ENCODE measurements around the gene PSORS1C2. TPM values are rescaled to one million over a fixed set of nuclear protein-coding genes. Genes with fewer than 3 reads are reported as not detected.

The PSORS1C2 gene
- total RNA-seq, 1 donor from 2014 or later: not detected

- H3K27ac ChIP-seq: no peak overlapping the region
- DNase-seq (ENCODE audit: extremely low spot score in 2 of 2): no peak
- TF ChIP-seq POLR2A (IDR thresholded peaks at IDR 0.05): no peak
- TF ChIP-seq POLR2AphosphoS5 (IDR thresholded peaks at IDR 0.05; ENCODE audit: insufficient read depth in 1 of 2, low read depth in 1 of 2): no peak
- TF ChIP-seq CTCF (IDR thresholded peaks at IDR 0.05): no peak
- no peaks in the 10 kb centered on the region for H3K27me3 ChIP-seq
- H3K4me1 ChIP-seq: peaks cover 8% of the 10 kb centered on the region
- no peak overlapping the region for H3K4me3 ChIP-seq
- intact Hi-C loops (cut with DNase I): no loop called here
- no peaks in the 10 kb centered on the region for H3K9me3 ChIP-seq
- H3K36me3 ChIP-seq: no peaks in the 10 kb centered on the region
Measured at GRCh38 chr6:31131595-31131994, 7.3 kb downstream of the PSORS1C2 start.

- no peaks in the 10 kb centered on the region for H3K36me3 ChIP-seq
- H3K4me3 ChIP-seq: no peak overlapping the region
- peaks cover 16% of the 10 kb centered on the region for H3K4me1 ChIP-seq
- H3K27ac ChIP-seq: no peak overlapping the region
- H3K9me3 ChIP-seq: no peaks in the 10 kb centered on the region
- no peak for DNase-seq (ENCODE audit: extremely low spot score in 2 of 2)
- intact Hi-C loops (cut with DNase I): no loop called here
- H3K27me3 ChIP-seq: no peaks in the 10 kb centered on the region
- TF ChIP-seq POLR2AphosphoS5 (IDR thresholded peaks at IDR 0.05; ENCODE audit: insufficient read depth in 1 of 2, low read depth in 1 of 2): no peak
Measured at GRCh38 chr6:31130751-31131150, 8.1 kb downstream of the PSORS1C2 start.

GRCh38 chr6:31129130-31129529, 9.7 kb downstream of the PSORS1C2 start:
- Histone ChIP-seq H3K4me1 (peaks cover 27% of the 10 kb centered on the region), H3K27me3 (no peaks in the 10 kb centered on the region), H3K9me3 (no peaks in the 10 kb centered on the region), H3K36me3 (no peaks in the 10 kb centered on the region), H3K27ac (no peak overlapping the region), H3K4me3 (no peak overlapping the region)
- TF ChIP-seq POLR2AphosphoS5 (IDR thresholded peaks at IDR 0.05; ENCODE audit: insufficient read depth in 1 of 2, low read depth in 1 of 2): no peak
- no peak for TF ChIP-seq POLR2A (IDR thresholded peaks at IDR 0.05)
- no peak for TF ChIP-seq CTCF (IDR thresholded peaks at IDR 0.05)
- no peak for DNase-seq (ENCODE audit: extremely low spot score in 2 of 2)
- intact Hi-C loops (cut with DNase I): no loop called here

GRCh38 chr6:31128093-31128676, 10.7 kb downstream of the PSORS1C2 start:
- Histone ChIP-seq H3K27ac (no peak overlapping the region), H3K27me3 (no peaks in the 10 kb centered on the region), H3K36me3 (no peaks in the 10 kb centered on the region), H3K4me1 (peaks cover 33% of the 10 kb centered on the region), H3K4me3 (no peak overlapping the region), H3K9me3 (no peaks in the 10 kb centered on the region)
- peak; percentile 42 to 64 (median 61) for TF ChIP-seq CTCF (IDR thresholded peaks at IDR 0.05)
- TF ChIP-seq POLR2AphosphoS5 (IDR thresholded peaks at IDR 0.05; ENCODE audit: insufficient read depth in 1 of 2, low read depth in 1 of 2): peak in 1 of 2 donors; percentile 36
- TF ChIP-seq POLR2A (IDR thresholded peaks at IDR 0.05): no peak
- intact Hi-C loops (cut with DNase I): no loop called here
- no peak for DNase-seq (ENCODE audit: extremely low spot score in 2 of 2)

- no peak for DNase-seq (ENCODE audit: extremely low spot score in 2 of 2)
- TF ChIP-seq POLR2A (IDR thresholded peaks at IDR 0.05) (no peak), POLR2AphosphoS5 (IDR thresholded peaks at IDR 0.05; ENCODE audit: insufficient read depth in 1 of 2, low read depth in 1 of 2) (no peak), CTCF (IDR thresholded peaks at IDR 0.05) (no peak)
- no peaks in the 10 kb centered on the region for H3K9me3 ChIP-seq
- H3K27me3 ChIP-seq: no peaks in the 10 kb centered on the region
- intact Hi-C loops (cut with DNase I): no loop called here
- H3K4me3 ChIP-seq: no peak overlapping the region
- no peak overlapping the region for H3K27ac ChIP-seq
- peaks cover 42% of the 10 kb centered on the region for H3K4me1 ChIP-seq
- H3K36me3 ChIP-seq: no peaks in the 10 kb centered on the region
Measured at GRCh38 chr6:31126396-31127175, 12.3 kb downstream of the PSORS1C2 start.

Measured in vagina (tissue), 2 donors.